HG03469 (cell line): ENCODE measurements around the gene PAPPA2.
A peak's percentile ranks its signal among the peaks of the same experiment; 100 is the strongest.

ENCODE experiments used
- ATAC-seq: cut with Tn5 transposase; IDR thresholded peaks from one replicate; pipeline ENCODE4 v1.9.1; 2021; ENCODE audit warnings: mild to moderate bottlenecking, moderate library complexity, moderate number of reproducible peaks; ENCODE audit not compliant: unreplicated experiment

Gene PAPPA2

GRCh38 chr1:176682830-176683535 is 220.0 kb downstream of the PAPPA2 start:
- no peak for ATAC-seq

GRCh38 chr1:176691251-176692228 is 228.6 kb downstream of the PAPPA2 start:
- ATAC-seq = peak; percentile 84

GRCh38 chr1:176692431-176692830 is 229.5 kb downstream of the PAPPA2 start:
- no peak for ATAC-seq

GRCh38 chr1:176692988-176693696 is 230.2 kb downstream of the PAPPA2 start:
- no peak for ATAC-seq

- no peak for ATAC-seq
Measured at GRCh38 chr1:176693697-176694329, 230.8 kb downstream of the PAPPA2 start.

GRCh38 chr1:176694713-176695112 is 231.7 kb downstream of the PAPPA2 start:
- no peak for ATAC-seq

- no peak for ATAC-seq
Measured at GRCh38 chr1:176696109-176696508, 233.1 kb downstream of the PAPPA2 start.

GRCh38 chr1:176696689-176697088 is 233.7 kb downstream of the PAPPA2 start:
- ATAC-seq = no peak

- ATAC-seq = no peak
Measured at GRCh38 chr1:176699821-176700220, 236.8 kb downstream of the PAPPA2 start.

- ATAC-seq = no peak
Measured at GRCh38 chr1:176701151-176701866, 238.3 kb downstream of the PAPPA2 start.

- ATAC-seq = no peak
Measured at GRCh38 chr1:176702901-176703300, 239.9 kb downstream of the PAPPA2 start.

GRCh38 chr1:176705585-176705984 is 242.6 kb downstream of the PAPPA2 start:
- no peak for ATAC-seq

GRCh38 chr1:176717066-176717750 is 254.2 kb downstream of the PAPPA2 start:
- ATAC-seq = no peak

- no peak for ATAC-seq
Measured at GRCh38 chr1:176719447-176719846, 256.5 kb downstream of the PAPPA2 start.

GRCh38 chr1:176720838-176721237 is 257.9 kb downstream of the PAPPA2 start:
- no peak for ATAC-seq

- no peak for ATAC-seq
Measured at GRCh38 chr1:176733661-176734060, 270.7 kb downstream of the PAPPA2 start.

- ATAC-seq = no peak
Measured at GRCh38 chr1:176735201-176735600, 272.2 kb downstream of the PAPPA2 start.

- no peak for ATAC-seq
Measured at GRCh38 chr1:176736015-176736414, 273.0 kb downstream of the PAPPA2 start.

- ATAC-seq = no peak
Measured at GRCh38 chr1:176741181-176741580, 278.2 kb downstream of the PAPPA2 start.

GRCh38 chr1:176742322-176742721 is 279.3 kb downstream of the PAPPA2 start:
- no peak for ATAC-seq
